ENCODE results near the gene LBR.

GRCh38 chr1:225354906-225355305 is 72.9 kb downstream of the LBR start:
- TF ChIP-seq CTCF (IDR thresholded peaks at IDR 0.05) (no peak), ETV6 (CRISPR knock-in tag; IDR thresholded peaks at IDR 0.05) (no peak)

Measured in WTC11 (cell line).